Mesendoderm (in vitro differentiated cells): ENCODE results near the gene TMEM270.
"Not testable (repeated sequence)": the region's sequence is repeated elsewhere in the genome, so short reads cannot be mapped to it uniquely, and the experiment has no call there.

Experiments used
- DNase-seq: peaks from one replicate; pipeline ENCODE4 v3.0.0; 2013
- H2AK5ac ChIP-seq: 2 replicates; pipeline ENCODE4 v1.6.1; 2013; ENCODE audit warnings: low read length, inconsistent platforms
- H2BK120ac ChIP-seq: 2 replicates; pipeline ENCODE4 v1.6.1; 2013; ENCODE audit warnings: low read depth, mild to moderate bottlenecking, low read length, moderate library complexity, mixed read lengths
- H2BK15ac ChIP-seq: replicated peaks from 2 replicates; pipeline ENCODE4 v1.6.1; 2013; ENCODE audit warnings: low read depth, mild to moderate bottlenecking, moderate library complexity
- H2BK5ac ChIP-seq: 2 replicates; pipeline ENCODE4 v1.6.1; 2013; ENCODE audit warnings: low read length, inconsistent platforms
- H3K18ac ChIP-seq: 2 replicates; pipeline ENCODE4 v1.6.1; 2013; ENCODE audit warnings: mild to moderate bottlenecking, low read length, mixed read lengths
- H3K23ac ChIP-seq: one replicate; pipeline ENCODE4 v1.6.1; 2013; ENCODE audit warnings: low read length
- H3K27ac ChIP-seq: 2 replicates; pipeline ENCODE4 v1.5.1; 2013; ENCODE audit warnings: low read depth, mild to moderate bottlenecking, inconsistent platforms, low read length, moderate library complexity
- H3K27me3 ChIP-seq: 2 replicates; pipeline ENCODE4 v1.6.1; 2013; ENCODE audit warnings: low read length, control low read depth, mild to moderate bottlenecking, inconsistent platforms; ENCODE audit not compliant: insufficient read depth, poor library complexity
- H3K36me3 ChIP-seq: 2 replicates; pipeline ENCODE4 v1.6.1; 2013; ENCODE audit warnings: low read length, inconsistent platforms; ENCODE audit not compliant: control insufficient read depth, insufficient read depth
- H3K4ac ChIP-seq: one replicate; pipeline ENCODE4 v1.6.1; 2013; ENCODE audit warnings: low read depth, mild to moderate bottlenecking, low read length, moderate library complexity
- H3K4me1 ChIP-seq: 2 replicates; pipeline ENCODE4 v1.6.1; 2013; ENCODE audit warnings: low read depth, low read length, inconsistent platforms; ENCODE audit not compliant: control insufficient read depth
- H3K4me2 ChIP-seq: 2 replicates; pipeline ENCODE4 v1.6.1; 2013; ENCODE audit warnings: low read length
- H3K4me3 ChIP-seq: 2 replicates; pipeline ENCODE4 v1.5.1; 2013; ENCODE audit warnings: mild to moderate bottlenecking, low read length
- H3K56ac ChIP-seq: one replicate; pipeline ENCODE4 v1.6.1; 2013; ENCODE audit warnings: low read length
- H3K79me1 ChIP-seq: 2 replicates; pipeline ENCODE4 v1.6.1; 2013; ENCODE audit warnings: low read length, inconsistent platforms
- H3K79me2 ChIP-seq: 2 replicates; pipeline ENCODE4 v1.6.1; 2013; ENCODE audit warnings: mild to moderate bottlenecking, low read length; ENCODE audit not compliant: control insufficient read depth, insufficient read depth
- H3K9ac ChIP-seq: 2 replicates; pipeline ENCODE4 v1.6.1; 2013; ENCODE audit warnings: low read length, inconsistent platforms
- H4K5ac ChIP-seq: one replicate; pipeline ENCODE4 v1.6.1; 2013; ENCODE audit warnings: low read length
- H4K8ac ChIP-seq: one replicate; pipeline ENCODE4 v1.6.1; 2013; ENCODE audit warnings: low read depth, mild to moderate bottlenecking, control low read depth, low read length, moderate library complexity
- WGBS: extraction: QIAGEN DNeasy Blood & Tissue Kit; methylation state at CpG from one replicate; pipeline ENCODE4 v1.1.7; 2013; ENCODE audit warnings: low lambda C conversion rate, missing lambda C conversion rate; ENCODE audit not compliant: insufficient coverage; ENCODE audit errors: extremely low coverage; 5-methylcytosine and 5-hydroxymethylcytosine counted together

The TMEM270 gene

DNA sequence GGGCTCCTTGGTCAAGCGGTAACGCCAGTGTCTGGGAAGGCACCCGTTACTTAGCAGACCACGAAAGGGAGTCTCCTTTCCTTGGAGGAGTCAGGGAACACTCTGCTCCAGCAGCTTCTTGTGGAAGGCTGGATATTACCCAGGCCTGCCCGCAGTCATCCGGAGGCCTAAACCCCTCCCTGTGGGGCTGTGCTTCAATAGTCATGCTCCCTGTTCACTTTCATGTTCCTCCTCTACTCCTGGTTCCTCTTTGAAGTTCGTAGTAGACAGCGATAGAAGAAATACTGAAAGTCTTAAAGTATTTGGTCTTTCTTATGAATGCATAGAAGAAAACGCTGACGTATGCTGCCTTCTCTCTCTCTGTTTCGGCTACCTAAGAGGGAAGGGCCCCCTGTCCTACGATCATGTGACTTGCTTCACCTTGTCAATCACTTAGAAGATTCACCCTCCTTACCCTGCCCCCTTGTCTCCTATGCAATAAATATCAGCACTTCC lies 15.2 kb upstream of the TMEM270 start:
- no CpG with 5 or more reads among the region's 12 CpGs for WGBS

DNA sequence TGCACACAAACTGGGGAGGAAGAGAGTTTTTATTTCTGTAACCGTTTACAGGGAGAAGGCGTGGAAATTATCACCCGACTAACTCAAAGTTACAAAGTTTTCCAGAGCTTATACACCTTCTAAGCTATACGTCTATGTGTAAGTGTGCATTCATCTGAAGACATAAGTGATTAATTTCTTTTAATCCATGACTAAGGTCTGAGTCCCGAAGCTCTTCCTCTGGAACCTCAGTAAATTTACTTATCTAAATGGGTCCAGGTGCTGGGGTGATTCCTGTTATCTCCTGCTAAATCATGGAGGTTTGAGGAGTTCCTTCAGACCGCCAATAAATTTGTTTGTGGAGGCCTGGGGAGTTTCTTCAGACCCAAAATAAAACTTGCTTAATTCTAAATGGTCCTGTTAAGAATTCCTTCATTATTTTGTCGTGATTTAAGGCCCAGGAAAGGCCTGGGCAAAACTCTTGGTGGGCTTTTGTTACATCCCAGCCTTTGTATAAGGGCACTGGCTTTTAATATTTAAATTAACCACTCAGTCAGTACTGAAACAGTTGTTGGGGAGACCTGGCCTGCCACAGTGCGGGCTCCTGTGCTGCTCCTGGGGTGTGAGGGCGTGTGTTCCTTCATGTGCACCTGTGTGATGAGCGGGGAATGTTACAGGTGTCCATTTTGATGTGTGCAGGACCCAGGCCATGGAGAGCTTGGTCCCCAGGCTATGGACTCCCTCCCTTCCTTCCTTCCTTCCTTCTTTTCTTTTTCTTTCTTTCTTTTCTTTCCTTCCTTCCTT lies 12.8 kb upstream of the TMEM270 start:
- no peak overlapping the region for H3K27ac ChIP-seq
- H3K9ac ChIP-seq, result no peak overlapping the region
- H4K5ac ChIP-seq, result no peak overlapping the region
- H3K27me3 ChIP-seq, result no peaks in the 10 kb centered on the region
- no peak overlapping the region for H2AK5ac ChIP-seq
- WGBS, result no CpG with 5 or more reads among the region's 10 CpGs
- DNase-seq, result no peak
- no peaks in the 10 kb centered on the region for H3K79me1 ChIP-seq
- peaks cover 4% of the 10 kb centered on the region for H3K4me1 ChIP-seq
- no peak overlapping the region for H3K18ac ChIP-seq
- H4K8ac ChIP-seq, result no peak overlapping the region
- no peaks in the 10 kb centered on the region for H3K79me2 ChIP-seq
- H3K23ac ChIP-seq, result no peak overlapping the region
- no peak overlapping the region for H3K56ac ChIP-seq
- no peak overlapping the region for H3K4me2 ChIP-seq
- H3K36me3 ChIP-seq, result no peaks in the 10 kb centered on the region
- H2BK120ac ChIP-seq, result no peak overlapping the region
- no peak overlapping the region for H3K4me3 ChIP-seq
- no peak overlapping the region for H3K4ac ChIP-seq
- H2BK15ac ChIP-seq, result no peak overlapping the region
- H2BK5ac ChIP-seq, result no peak overlapping the region

More for the DNA sequence above, 15.2 kb upstream of the TMEM270 start:
- DNase-seq, H3K4me1 ChIP-seq, H3K4ac ChIP-seq, H2BK15ac ChIP-seq, H3K9ac ChIP-seq, H2BK5ac ChIP-seq, H3K4me3 ChIP-seq, H2BK120ac ChIP-seq, H3K56ac ChIP-seq, H3K18ac ChIP-seq, H3K36me3 ChIP-seq, H4K5ac ChIP-seq, H4K8ac ChIP-seq, H3K4me2 ChIP-seq, H3K23ac ChIP-seq, H3K79me2 ChIP-seq, H3K79me1 ChIP-seq, H3K27me3 ChIP-seq, H3K27ac ChIP-seq, H2AK5ac ChIP-seq: not testable (repeated sequence)

DNA sequence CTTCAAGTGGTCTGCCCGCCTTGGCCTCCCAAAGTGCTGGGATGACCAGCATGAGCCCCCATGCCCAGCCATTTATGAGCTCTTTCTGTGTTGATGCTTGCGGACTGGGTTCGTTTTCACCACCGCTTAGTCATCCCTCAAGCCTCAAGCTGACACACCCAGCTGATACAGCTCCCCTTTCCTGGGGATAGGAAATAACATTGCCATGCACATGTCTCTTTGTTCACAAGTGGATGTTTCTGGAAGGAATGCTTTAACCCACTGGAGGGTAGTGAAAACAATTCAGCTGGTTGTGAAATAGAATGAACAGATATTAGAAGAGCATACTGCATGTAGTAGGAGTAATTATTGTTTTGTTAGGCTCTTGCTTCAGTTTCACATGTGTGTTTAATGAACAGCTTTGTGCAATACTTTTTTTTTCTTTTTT lies 10.2 kb upstream of the TMEM270 start:
- Histone ChIP-seq H3K27me3 (no peaks in the 10 kb centered on the region), H4K5ac (no peak overlapping the region), H3K9ac (no peak overlapping the region), H3K56ac (no peak overlapping the region), H2BK15ac (no peak overlapping the region), H3K4ac (no peak overlapping the region), H2BK5ac (no peak overlapping the region), H3K79me1 (no peaks in the 10 kb centered on the region), H3K4me3 (no peak overlapping the region), H2BK120ac (no peak overlapping the region), H4K8ac (no peak overlapping the region), H3K79me2 (no peaks in the 10 kb centered on the region), H3K36me3 (no peaks in the 10 kb centered on the region), H3K18ac (no peak overlapping the region), H3K27ac (no peak overlapping the region), H3K23ac (no peak overlapping the region), H3K4me2 (no peak overlapping the region), H3K4me1 (peaks cover 2% of the 10 kb centered on the region), H2AK5ac (no peak overlapping the region)
- no CpG with 5 or more reads among the region's 4 CpGs for WGBS
- DNase-seq, result peak; percentile 76

DNA sequence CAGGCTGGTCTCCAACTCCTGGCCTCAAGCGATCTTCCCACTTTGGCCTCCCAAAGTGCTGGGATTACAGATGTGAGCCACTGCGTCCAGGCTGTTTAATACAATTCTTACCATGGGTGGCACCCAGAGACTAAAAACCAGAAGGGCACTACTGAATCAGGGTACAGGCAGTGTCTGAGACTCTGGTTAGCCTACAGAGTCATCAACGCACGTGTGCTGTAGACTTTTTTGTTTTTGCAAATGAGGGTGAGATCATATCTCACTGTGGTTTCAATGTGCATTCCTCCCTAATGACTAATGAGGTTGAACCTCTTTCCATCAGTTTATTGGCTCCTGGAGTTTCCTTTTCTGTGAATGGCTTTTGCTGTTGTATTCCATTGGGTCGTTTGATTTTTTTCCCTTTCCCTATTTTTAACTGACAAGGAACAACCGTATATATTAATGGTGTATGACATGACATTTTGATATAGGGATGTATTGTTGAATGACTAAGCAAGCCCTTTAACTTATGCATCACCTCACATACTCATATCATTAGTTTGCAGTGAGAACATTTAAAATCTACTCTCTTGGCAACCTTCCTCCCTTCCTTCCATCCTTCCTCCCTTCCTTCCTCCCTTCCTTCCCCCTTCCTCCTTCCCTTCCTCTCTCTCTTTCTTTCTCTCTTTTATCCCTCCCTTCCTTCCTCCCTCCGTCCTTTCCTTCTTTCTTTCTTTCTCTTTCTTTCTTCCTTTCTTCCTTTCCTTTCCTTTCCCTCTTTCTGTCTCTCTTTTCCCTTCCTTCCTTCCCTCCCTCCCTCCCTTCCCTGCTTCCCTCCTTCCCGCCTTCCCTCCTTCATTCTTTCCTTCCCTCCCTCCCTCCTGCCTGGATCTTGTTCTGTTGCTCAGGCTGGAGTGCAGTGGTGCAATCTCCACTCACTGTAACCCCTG lies 9.3 kb upstream of the TMEM270 start:
- no peak overlapping the region for H3K9ac ChIP-seq
- H2BK5ac ChIP-seq, result no peak overlapping the region
- H3K79me1 ChIP-seq, result no peaks in the 10 kb centered on the region
- no peak overlapping the region for H2BK120ac ChIP-seq
- no peak overlapping the region for H3K56ac ChIP-seq
- WGBS, result no CpG with 5 or more reads among the region's 8 CpGs
- no peak overlapping the region for H4K8ac ChIP-seq
- H3K23ac ChIP-seq, result no peak overlapping the region
- no peaks in the 10 kb centered on the region for H3K36me3 ChIP-seq
- H2AK5ac ChIP-seq, result no peak overlapping the region
- peak overlapping the region; percentile 23 for H3K18ac ChIP-seq
- no peaks in the 10 kb centered on the region for H3K27me3 ChIP-seq
- no peak overlapping the region for H3K4me3 ChIP-seq
- no peak overlapping the region for H3K27ac ChIP-seq
- no peak overlapping the region for H4K5ac ChIP-seq
- H2BK15ac ChIP-seq, result no peak overlapping the region
- DNase-seq, result peak; percentile 93
- no peak overlapping the region for H3K4me2 ChIP-seq
- H3K4me1 ChIP-seq, result peaks cover 2% of the 10 kb centered on the region
- H3K79me2 ChIP-seq, result no peaks in the 10 kb centered on the region
- H3K4ac ChIP-seq, result no peak overlapping the region

DNA sequence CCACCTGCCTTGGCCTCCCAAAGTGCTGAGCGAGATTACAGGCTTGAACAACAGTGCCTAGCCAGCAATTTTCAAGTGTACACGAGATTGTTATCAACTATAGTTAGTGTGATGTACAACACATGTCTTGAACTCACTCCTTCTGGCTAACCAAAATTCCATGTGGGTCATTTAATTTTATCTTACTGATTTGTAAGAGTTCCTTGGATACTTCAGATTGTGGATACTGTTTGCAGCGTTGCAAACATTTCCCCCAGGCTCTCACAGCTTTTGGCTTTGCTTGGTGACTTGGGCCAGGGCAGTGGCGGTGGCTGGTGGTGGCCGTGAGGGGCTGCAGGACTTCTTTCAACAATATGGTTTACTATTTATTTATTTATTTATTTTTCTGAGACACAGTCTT lies 8.5 kb upstream of the TMEM270 start:
- Histone ChIP-seq H3K79me2 (no peaks in the 10 kb centered on the region), H3K27me3 (no peaks in the 10 kb centered on the region), H3K36me3 (no peaks in the 10 kb centered on the region), H3K79me1 (no peaks in the 10 kb centered on the region), H2BK120ac (no peak overlapping the region), H3K4me1 (peaks cover 2% of the 10 kb centered on the region), H4K8ac (no peak overlapping the region), H3K4me2 (no peak overlapping the region), H3K23ac (no peak overlapping the region), H2AK5ac (no peak overlapping the region), H3K4ac (no peak overlapping the region), H2BK15ac (no peak overlapping the region), H3K4me3 (no peak overlapping the region), H2BK5ac (no peak overlapping the region), H3K9ac (no peak overlapping the region), H3K27ac (no peak overlapping the region), H4K5ac (no peak overlapping the region), H3K18ac (no peak overlapping the region), H3K56ac (no peak overlapping the region)
- no CpG with 5 or more reads among the region's 5 CpGs for WGBS
- DNase-seq, result no peak
